IMR-90 (cell line): ENCODE results near the gene UTRN. TPM values are rescaled to one million over a fixed set of nuclear protein-coding genes. Genes with fewer than 3 reads are reported as not detected.

Source experiments
- ATAC-seq: fragments of 200-7000 bp; cut with Tn5 transposase; 2 replicates; pipeline ENCODE4 v1.9.1; 2020; ENCODE audit warnings: low read depth, mild to moderate bottlenecking, moderate library complexity
- Bru-seq: library from RNA; stranded (reverse); fragments of 400-500 nt; gene quantifications from one replicate; lab custom pipeline; 2021; lab: Mats Ljungman, UMichigan
- BruChase-seq, 2 experiments: library from RNA; stranded (reverse); fragments of 400-500 nt; gene quantifications; one replicate each; lab custom pipeline; 2021; lab: Mats Ljungman, UMichigan
- BruUV-seq: library from RNA; stranded (reverse); fragments of 400-500 nt; replicated peaks from 2 replicates; lab custom pipeline; 2021; lab: Mats Ljungman, UMichigan
- CTCF ChIA-PET: fragments of 300-600 bp; formaldehyde crosslinking; extraction: SDS; loops from one replicate; lab custom pipeline; 2021; ENCODE audit warnings: antibody characterized with exemption; lab: Yijun Ruan, JAX
- POLR2A ChIA-PET: fragments of 300-600 bp; sonication (Branson Sonifier 250); formaldehyde crosslinking; loops from one replicate; lab custom pipeline; 2022; ENCODE audit warnings: antibody characterized with exemption; ENCODE audit not compliant: unreplicated experiment; lab: Charles Lee
- DNase-seq: peaks from one replicate; pipeline ENCODE4 v3.0.0; 2013
- H2AFZ ChIP-seq: replicated peaks from 2 replicates; pipeline ENCODE3; 2013; ENCODE audit warnings: low read length, mild to moderate bottlenecking; ENCODE audit not compliant: poor library complexity
- H2AK5ac ChIP-seq: 2 replicates; pipeline ENCODE4 v1.6.1; 2013; ENCODE audit warnings: low read depth, low read length, inconsistent platforms
- H2AK9ac ChIP-seq: replicated peaks from 2 replicates; pipeline ENCODE3; 2013; ENCODE audit warnings: mild to moderate bottlenecking, low read depth, low read length, moderate library complexity; ENCODE audit not compliant: poor library complexity
- H2BK120ac ChIP-seq: 2 replicates; pipeline ENCODE4 v1.6.1; 2013; ENCODE audit warnings: low read depth, low read length, inconsistent platforms
- H2BK15ac ChIP-seq: 3 replicates; pipeline ENCODE4 v1.6.1; 2013; ENCODE audit warnings: low read depth, low read length, inconsistent platforms
- H2BK20ac ChIP-seq: 2 replicates; pipeline ENCODE4 v1.6.1; 2013; ENCODE audit warnings: low read depth, mild to moderate bottlenecking, inconsistent platforms, low read length, moderate library complexity
- H2BK5ac ChIP-seq: 2 replicates; pipeline ENCODE4 v1.6.1; 2013; ENCODE audit warnings: mild to moderate bottlenecking, low read depth, low read length, inconsistent platforms; ENCODE audit not compliant: poor library complexity, severe bottlenecking
- H3K14ac ChIP-seq: replicated peaks from 2 replicates; pipeline ENCODE4 v1.6.1; 2013; ENCODE audit warnings: low read depth, low read length, inconsistent platforms
- H3K18ac ChIP-seq: 2 replicates; pipeline ENCODE4 v1.6.1; 2013; ENCODE audit warnings: low read depth, low read length, control low read depth
- H3K23ac ChIP-seq: 2 replicates; pipeline ENCODE4 v1.6.1; 2013; ENCODE audit warnings: low read depth, low read length, inconsistent platforms
- H3K27ac ChIP-seq: 2 replicates; pipeline ENCODE4 v1.5.1; 2013; ENCODE audit warnings: mild to moderate bottlenecking, control low read depth, low read length; ENCODE audit not compliant: insufficient read depth
- H3K27me3 ChIP-seq: 2 replicates; pipeline ENCODE4 v1.6.1; 2013; ENCODE audit warnings: low read length; ENCODE audit not compliant: control insufficient read depth, insufficient read depth
- H3K36me3 ChIP-seq: 2 replicates; pipeline ENCODE4 v1.6.1; 2013; ENCODE audit warnings: low read length, mixed read lengths; ENCODE audit not compliant: control insufficient read depth, insufficient read depth
- H3K4ac ChIP-seq: 2 replicates; pipeline ENCODE4 v1.6.1; 2013; ENCODE audit warnings: low read depth, low read length, inconsistent platforms
- H3K4me1 ChIP-seq: 2 replicates; pipeline ENCODE4 v1.6.1; 2013; ENCODE audit warnings: low read length, mixed read lengths; ENCODE audit not compliant: control insufficient read depth, insufficient read depth
- H3K4me2 ChIP-seq: 2 replicates; pipeline ENCODE4 v1.6.1; 2013; ENCODE audit warnings: low read depth, mild to moderate bottlenecking, control low read depth, low read length, moderate library complexity
- H3K4me3 ChIP-seq: 2 replicates; pipeline ENCODE4 v1.5.1; 2013; ENCODE audit warnings: low read depth, mild to moderate bottlenecking, control low read depth, low read length, moderate library complexity; ENCODE audit not compliant: insufficient read depth
- H3K56ac ChIP-seq: 2 replicates; pipeline ENCODE4 v1.6.1; 2013; ENCODE audit warnings: low read length, inconsistent platforms; ENCODE audit not compliant: insufficient read depth; ENCODE audit errors: extremely low read depth
- H3K79me1 ChIP-seq, 2 experiments: 2 replicates each; pipeline ENCODE4 v1.6.1; 2013; ENCODE audit warnings: low read length in 2 of 2, inconsistent platforms in 1 of 2, low read depth in 1 of 2
- H3K9ac ChIP-seq: 2 replicates; pipeline ENCODE4 v1.6.1; 2013; ENCODE audit warnings: low read depth, low read length, control low read depth
- H3K9me1 ChIP-seq: 2 replicates; pipeline ENCODE4 v1.6.1; 2013; ENCODE audit warnings: low read length, inconsistent platforms; ENCODE audit not compliant: insufficient read depth
- H3K9me3 ChIP-seq: 2 replicates; pipeline ENCODE4 v1.6.1; 2013; ENCODE audit warnings: low read length; ENCODE audit not compliant: control insufficient read depth, insufficient read depth
- H4K20me1 ChIP-seq: 2 replicates; pipeline ENCODE4 v1.6.1; 2013; ENCODE audit warnings: low read length, inconsistent platforms; ENCODE audit not compliant: insufficient read depth
- H4K5ac ChIP-seq: 2 replicates; pipeline ENCODE4 v1.6.1; 2013; ENCODE audit warnings: mild to moderate bottlenecking, low read depth, low read length, control low read depth
- H4K8ac ChIP-seq, 2 experiments: 2 replicates each; pipeline ENCODE4 v1.6.1; 2013; ENCODE audit warnings: low read depth in 2 of 2, low read length in 2 of 2, control low read depth in 1 of 2, inconsistent platforms in 1 of 2
- H4K91ac ChIP-seq: 2 replicates; pipeline ENCODE4 v1.6.1; 2013; ENCODE audit warnings: low read depth, low read length, inconsistent platforms; ENCODE audit not compliant: insufficient read depth
- MAZ ChIP-seq: IDR thresholded peaks from 2 replicates; pipeline ENCODE4 v1.6.1; 2012; ENCODE audit warnings: low read depth, mild to moderate bottlenecking, low read length, improper control_type of control experiment, moderate library complexity, borderline replicate concordance
- POLR2A ChIP-seq: IDR thresholded peaks from 2 replicates; pipeline ENCODE4 v1.6.1; 2012; ENCODE audit warnings: mild to moderate bottlenecking, low read depth, low read length
- RAD21 ChIP-seq: IDR thresholded peaks from 2 replicates; pipeline ENCODE4 v1.6.1; 2012; ENCODE audit warnings: low read length, improper control_type of control experiment
- USF2 ChIP-seq: fragments of 150-350 bp; IDR thresholded peaks from 2 replicates; pipeline ENCODE4 v1.6.1; 2017; ENCODE audit warnings: mild to moderate bottlenecking, antibody characterized with exemption, low read length, low read depth
- WGBS, 2 experiments: methylation state at CpG; one replicate each; pipeline versions ENCODE4 v1.1.5 to v1.1.7; 2013; ENCODE audit warnings: missing lambda C conversion rate in 2 of 2; ENCODE audit not compliant: insufficient read length in 1 of 2; ENCODE audit errors: extremely low coverage in 2 of 2; 5-methylcytosine and 5-hydroxymethylcytosine counted together
- dilution Hi-C: fragments of 300-500 bp; cut with HindIII; formaldehyde crosslinking; loops from one replicate; pipeline ENCODE4 v1.14.3; 2018; ENCODE audit warnings: low sequenced_read_pairs; ENCODE audit not compliant: unreplicated experiment
- in situ Hi-C: fragments of 300-500 bp; cut with MboI; formaldehyde crosslinking; loops from 3 replicates; pipeline ENCODE4 v1.14.3; 2019; ENCODE audit warnings: low sequenced_read_pairs, inconsistent platforms, mixed read lengths
- intact Hi-C: fragments of 100-400 bp; cut with micrococcal nuclease; formaldehyde crosslinking; loops from 2 replicates; pipeline ENCODE4 v1.10.0; 2022
- long read RNA-seq: library from polyadenylated mRNA; unstranded; transcript quantifications from one replicate; pipeline ENCODE4 v2.0.0, GENCODE V29; 2021; ENCODE audit not compliant: unreplicated experiment
- polyA plus RNA-seq, 3 experiments: library from polyadenylated mRNA; depleted of rRNA; stranded (reverse); fragments of >200 nt; gene quantifications; 2 replicates each; pipeline ENCODE4 v1.2.3, GENCODE V29; 2012; ENCODE audit warnings: low replicate concordance in 1 of 3
- total RNA-seq: library from RNA; depleted of rRNA; stranded (reverse); fragments of >200 nt; gene quantifications from 2 replicates; pipeline ENCODE4 v1.2.3, GENCODE V29; 2012; rRNA removed

The UTRN gene
- total RNA-seq = 83.5 and 91.4 TPM in 2 replicates
- 17.3 and 18.7 TPM in 2 replicates for polyA plus RNA-seq (2012; rRNA removed)
- 6.6 and 11.2 TPM in 2 replicates for polyA plus RNA-seq (2012; cell fraction: cytosol; rRNA removed)
- polyA plus RNA-seq (2012; cell fraction: nucleus; rRNA removed; ENCODE audit: low replicate concordance) = 11.9 and 27.9 TPM in 2 replicates
- Bru-seq, nascent RNA = percentile 82 among the genes with signal in this experiment
- percentile 70 among the genes with signal in this experiment for BruChase-seq, experiment 1, labeled RNA remaining after a 6-hour chase
- BruChase-seq, experiment 2, labeled RNA remaining after a 2-hour chase = percentile 72 among the genes with signal in this experiment
- long read RNA-seq, partial matches to known transcripts = 8 of 19 reads
- long read RNA-seq, other reads (novel, unspliced or antisense) = 11 of 19 reads

GRCh38 chr6:144284783-144285547, at the start of gene UTRN:
Gene UTRN, plus strand, starts transcription at chr6:144285335. Its CDS starts 6,494 bp downstream, at chr6:144291829.
- Histone ChIP-seq H2AFZ (peak within 1 kb of the TSS; percentile 95), H3K18ac (peak within 1 kb of the TSS; percentile 56), H3K9ac (peak within 1 kb of the TSS; percentile 87), H3K36me3 (no peaks in the 10 kb centered on the region), H2AK5ac (peak within 1 kb of the TSS; percentile 49; the same call in 1 of the 2 replicates), H3K23ac (peak within 1 kb of the TSS; percentile 80), H2BK5ac (peak within 1 kb of the TSS; percentile 76), H3K4ac (peak within 1 kb of the TSS; percentile 89), H3K9me1 (peaks cover 7% of the 10 kb centered on the region; the same call in 1 of the 2 replicates), H2BK15ac (peak within 1 kb of the TSS; percentile 64; the same call in 1 of the 3 replicates), H2BK120ac (peak within 1 kb of the TSS; percentile 73), H4K91ac (peak within 1 kb of the TSS; percentile 78), H3K14ac (peak within 1 kb of the TSS; percentile 85), H3K27me3 (no peaks in the 10 kb centered on the region), H3K4me2 (peak within 1 kb of the TSS; percentile 84), H3K9me3 (no peaks in the 10 kb centered on the region), H3K56ac (peak within 1 kb of the TSS; percentile 75), H2BK20ac (no peak within 1 kb of the TSS; the same call in 1 of the 2 replicates), H4K5ac (peak within 1 kb of the TSS; percentile 52), H3K4me1 (no peaks in the 10 kb centered on the region; the same call in 1 of the 2 replicates), H4K8ac (peak within 1 kb of the TSS; percentile 64 to 67; a peak in 3 of 4 replicates), H4K20me1 (peaks cover 6% of the 10 kb centered on the region; the same call in 1 of the 2 replicates), H3K4me3 (peak within 1 kb of the TSS; percentile 67), H3K27ac (peak within 1 kb of the TSS; percentile 84), H3K79me1 (peaks cover 18 to 33% of the 10 kb centered on the region in 2 experiments), H2AK9ac (peak within 1 kb of the TSS; percentile 90)
- in situ Hi-C loops = loop anchor here (5.0 kb wide), 1 partner anchor 197 kb away; no protein-coding TSS in a partner anchor
- DNase-seq (peak; percentile 79), ATAC-seq (peak; percentile 84)
- ChIA-PET POLR2A (interaction anchor here (0.6 kb wide), 2 partner anchors 131 to 159 kb away, joined by 3 read pairs; no protein-coding TSS in a partner anchor), CTCF (interaction anchor here (1.1 kb wide), 1 partner anchor 19 kb away, joined by 4 read pairs; no protein-coding TSS in a partner anchor)
- WGBS, 2 experiments = 0% methylated on average over 40 of the region's 84 CpGs; no CpG with 5 or more reads in 1 of the 2 experiments
- intact Hi-C loops = loop anchor here (1.0 to 5.0 kb wide), 6 partner anchors 21 to 262 kb away; no protein-coding TSS in a partner anchor
- TF ChIP-seq RAD21 (0 out of 2 replicates have a peak, but pooled peaks have one; percentile 6), MAZ (peak; percentile 37; the same call in 1 of the 2 replicates), POLR2A (no peak), USF2 (peak; percentile 47; the same call in 1 of the 2 replicates)
- BruUV-seq = TSS peak; percentile 80
- dilution Hi-C loops = no loop called here
